Activated naive CD4-positive, alpha-beta T cell treated with anti-CD3 and anti-CD28 coated beads, Interleukin-2, amount 50 U/mL, for 72 hours (primary cell): ENCODE results near the gene BCL11A. TPM values are rescaled to one million over a fixed set of nuclear protein-coding genes. Genes with fewer than 3 reads are reported as not detected.

ENCODE experiments used
- ATAC-seq, 2 donors: fragments of 150-1000 bp; cut with Tn5 transposase; 2 replicates each; pipeline ENCODE4 v1.10.0; 2021; ENCODE audit warnings: mild to moderate bottlenecking in 2 of 2, moderate library complexity in 2 of 2
- DNase-seq, 2 donors: peaks; one replicate each; pipeline ENCODE4 v3.0.0; 2021 to 2022; ENCODE audit warnings: low spot score in 2 of 2
- H3K27ac Mint-ChIP-seq, 2 donors: one replicate each; pipeline ENCODE4 v1.8.0; 2022; ENCODE audit warnings: mild to moderate bottlenecking in 2 of 2, mixed read lengths in 2 of 2
- H3K36me3 Mint-ChIP-seq, 2 donors: one replicate each; pipeline ENCODE4 v1.8.0; 2022; ENCODE audit warnings: mixed read lengths in 2 of 2
- H3K9me3 Mint-ChIP-seq, 2 donors: one replicate each; pipeline ENCODE4 v1.8.0; 2022; ENCODE audit warnings: mixed read lengths in 2 of 2
- total RNA-seq, 2 donors: library from RNA; stranded (reverse); gene quantifications; one replicate each; pipeline ENCODE4 v1.2.3, GENCODE V29; 2022

The BCL11A gene
- total RNA-seq, 2 donors from 2014 or later = 0.05 to 0.25 TPM

- no peak for ATAC-seq
- Mint-ChIP-seq H3K9me3 (peaks cover 0 to 4% of the 10 kb centered on the region in 2 donors), H3K36me3 (no peaks in the 10 kb centered on the region), H3K27ac (no peak overlapping the region)
- no peak for DNase-seq
Measured at GRCh38 chr2:60410456-60411146, 142.9 kb downstream of the BCL11A start.

- ATAC-seq = no peak
Measured at GRCh38 chr2:60409531-60409871, 144.0 kb downstream of the BCL11A start.

GRCh38 chr2:60408811-60409530 is 144.5 kb downstream of the BCL11A start:
- no peak overlapping the region for H3K27ac Mint-ChIP-seq
- no peak for ATAC-seq
- no peaks in the 10 kb centered on the region for H3K36me3 Mint-ChIP-seq

More at GRCh38 chr2:60409531-60409871, 144.0 kb downstream of the BCL11A start:
- DNase-seq = no peak
- peaks cover 0 to 4% of the 10 kb centered on the region in 2 donors for H3K9me3 Mint-ChIP-seq
- no peaks in the 10 kb centered on the region for H3K36me3 Mint-ChIP-seq
- no peak overlapping the region for H3K27ac Mint-ChIP-seq

GRCh38 chr2:60408207-60408606 is 145.2 kb downstream of the BCL11A start:
- Mint-ChIP-seq H3K27ac (no peak overlapping the region), H3K9me3 (no peaks in the 10 kb centered on the region), H3K36me3 (no peaks in the 10 kb centered on the region)
- ATAC-seq (no peak), DNase-seq (no peak)

More at GRCh38 chr2:60408811-60409530, 144.5 kb downstream of the BCL11A start:
- no peaks in the 10 kb centered on the region for H3K9me3 Mint-ChIP-seq
- DNase-seq = no peak

GRCh38 chr2:60407398-60407797 is 146.1 kb downstream of the BCL11A start:
- Mint-ChIP-seq H3K9me3 (no peaks in the 10 kb centered on the region), H3K36me3 (no peaks in the 10 kb centered on the region), H3K27ac (no peak overlapping the region)
- ATAC-seq (no peak), DNase-seq (no peak)

GRCh38 chr2:60406192-60406591 is 147.3 kb downstream of the BCL11A start:
- no peak for ATAC-seq
- no peak overlapping the region for H3K27ac Mint-ChIP-seq
- no peaks in the 10 kb centered on the region for H3K36me3 Mint-ChIP-seq
- DNase-seq = no peak
- no peaks in the 10 kb centered on the region for H3K9me3 Mint-ChIP-seq

- DNase-seq (no peak), ATAC-seq (no peak)
Measured at GRCh38 chr2:60405271-60405919, 148.1 kb downstream of the BCL11A start.

More at GRCh38 chr2:60405271-60405919, 148.1 kb downstream of the BCL11A start:
- Mint-ChIP-seq H3K36me3 (no peaks in the 10 kb centered on the region), H3K27ac (no peak overlapping the region), H3K9me3 (no peaks in the 10 kb centered on the region)

Other genes with a start within 250 kb of the BCL11A start
- 10 to 100 TPM; 14.2 to 24.4 TPM for gene PAPOLG, start 202.6 kb upstream of the BCL11A start, total RNA-seq